GM21447 (cell line): ENCODE data around the gene WASF3.
"Not testable (repeated sequence)": the region's sequence is repeated elsewhere in the genome, so short reads cannot be mapped to it uniquely, and the experiment has no call there.

Experiments
- ATAC-seq: cut with Tn5 transposase; IDR thresholded peaks from one replicate; pipeline ENCODE4 v1.9.1; 2021; ENCODE audit not compliant: unreplicated experiment

Gene WASF3

GRCh38 chr13:26626271-26626670 is 68.8 kb downstream of the WASF3 start:
- no peak for ATAC-seq

- no peak for ATAC-seq
Measured at GRCh38 chr13:26628706-26629105, 71.2 kb downstream of the WASF3 start.

- no peak for ATAC-seq
Measured at GRCh38 chr13:26629260-26629825, 71.9 kb downstream of the WASF3 start.

GRCh38 chr13:26635634-26636033 is 78.2 kb downstream of the WASF3 start:
- ATAC-seq, result not testable (repeated sequence)

- ATAC-seq, result not testable (repeated sequence)
Measured at GRCh38 chr13:26636073-26636472, 78.6 kb downstream of the WASF3 start.

GRCh38 chr13:26646603-26647002 is 89.1 kb downstream of the WASF3 start:
- no peak for ATAC-seq

GRCh38 chr13:26651234-26651633 is 93.8 kb downstream of the WASF3 start:
- ATAC-seq, result no peak

- no peak for ATAC-seq
Measured at GRCh38 chr13:26653310-26653709, 95.8 kb downstream of the WASF3 start.

GRCh38 chr13:26653842-26654241 is 96.4 kb downstream of the WASF3 start:
- no peak for ATAC-seq

GRCh38 chr13:26656919-26657318 is 99.4 kb downstream of the WASF3 start:
- no peak for ATAC-seq

GRCh38 chr13:26658448-26659385 is 101.2 kb downstream of the WASF3 start:
- ATAC-seq, result no peak

- no peak for ATAC-seq
Measured at GRCh38 chr13:26660185-26660584, 102.7 kb downstream of the WASF3 start.

- ATAC-seq, result no peak
Measured at GRCh38 chr13:26660766-26661165, 103.3 kb downstream of the WASF3 start.

- ATAC-seq, result no peak
Measured at GRCh38 chr13:26663791-26664190, 106.3 kb downstream of the WASF3 start.

GRCh38 chr13:26664286-26664685 is 106.8 kb downstream of the WASF3 start:
- no peak for ATAC-seq

GRCh38 chr13:26664876-26665275 is 107.4 kb downstream of the WASF3 start:
- no peak for ATAC-seq

GRCh38 chr13:26668357-26669146 is 111.1 kb downstream of the WASF3 start:
- no peak for ATAC-seq

GRCh38 chr13:26673890-26674289 is 116.4 kb downstream of the WASF3 start:
- ATAC-seq, result no peak

GRCh38 chr13:26677156-26677555 is 119.7 kb downstream of the WASF3 start:
- no peak for ATAC-seq

- no peak for ATAC-seq
Measured at GRCh38 chr13:26678330-26678729, 120.8 kb downstream of the WASF3 start.

GRCh38 chr13:26678796-26679195 is 121.3 kb downstream of the WASF3 start:
- ATAC-seq, result no peak
